GM19023 (cell line): ENCODE data around the gene FOXN4.

Experiments
- ATAC-seq: cut with Tn5 transposase; IDR thresholded peaks from one replicate; pipeline ENCODE4 v1.9.1; 2021; ENCODE audit warnings: mild to moderate bottlenecking, moderate library complexity; ENCODE audit not compliant: unreplicated experiment

Gene FOXN4

DNA sequence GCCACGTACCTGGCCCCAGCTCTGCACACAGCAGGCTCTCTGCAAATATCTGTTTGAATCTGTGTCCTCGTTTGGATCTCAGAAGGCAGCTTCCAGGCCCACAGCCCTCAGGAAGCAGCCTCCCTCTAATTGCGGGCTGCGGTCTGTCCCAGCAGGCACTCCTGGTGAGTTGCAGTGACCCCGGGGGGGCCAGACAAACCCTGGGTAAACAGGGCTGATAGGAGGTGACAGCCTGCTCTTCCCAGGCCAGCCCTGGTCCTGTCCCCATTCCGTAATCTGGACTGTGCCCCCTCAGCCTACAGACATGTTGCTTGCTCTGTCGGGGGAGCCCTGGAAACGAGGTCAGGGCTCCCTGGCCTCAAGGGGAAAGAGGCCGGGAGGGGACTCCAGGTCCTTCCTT lies 2.0 kb downstream of the FOXN4 start:
- ATAC-seq, result no peak

DNA sequence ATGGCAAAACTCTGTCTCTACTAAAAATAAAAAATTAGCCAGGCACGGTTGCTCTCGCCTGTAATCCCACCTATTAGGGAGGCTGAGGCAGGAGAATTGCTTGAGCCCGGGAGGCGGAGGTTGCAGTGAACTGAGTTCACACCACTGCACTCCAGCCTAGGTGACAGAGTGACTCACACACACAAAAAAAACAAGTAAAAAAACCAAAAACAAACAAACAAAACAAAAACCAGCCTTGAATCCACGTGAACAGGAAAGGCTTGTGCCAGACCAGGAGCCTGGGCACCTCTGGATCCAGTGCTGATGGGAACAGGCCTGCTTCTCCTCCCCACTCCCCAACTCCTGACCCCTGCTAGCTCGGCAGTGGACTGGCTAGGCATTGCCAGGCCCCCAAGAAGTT lies 3.5 kb downstream of the FOXN4 start:
- no peak for ATAC-seq

DNA sequence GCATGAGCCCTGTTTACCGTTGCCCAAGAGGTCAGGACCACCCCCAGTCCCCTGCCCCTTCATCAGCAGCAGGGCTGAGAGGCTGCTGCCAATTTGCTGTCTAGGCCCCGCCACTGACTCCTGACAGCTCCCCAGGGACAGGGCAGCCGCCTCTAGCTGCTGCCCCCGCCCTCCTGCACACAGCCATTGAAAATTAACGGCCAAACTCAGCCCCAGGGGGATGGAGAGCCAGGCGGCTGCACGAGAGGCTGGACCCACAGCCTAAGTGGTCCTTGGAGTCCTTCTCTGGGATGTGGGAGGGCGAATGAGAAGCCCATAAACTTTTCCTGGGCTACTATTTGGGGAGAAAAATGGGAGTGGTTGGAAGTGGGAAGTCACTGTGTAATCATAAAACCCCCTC lies 4.6 kb downstream of the FOXN4 start:
- ATAC-seq, result no peak

DNA sequence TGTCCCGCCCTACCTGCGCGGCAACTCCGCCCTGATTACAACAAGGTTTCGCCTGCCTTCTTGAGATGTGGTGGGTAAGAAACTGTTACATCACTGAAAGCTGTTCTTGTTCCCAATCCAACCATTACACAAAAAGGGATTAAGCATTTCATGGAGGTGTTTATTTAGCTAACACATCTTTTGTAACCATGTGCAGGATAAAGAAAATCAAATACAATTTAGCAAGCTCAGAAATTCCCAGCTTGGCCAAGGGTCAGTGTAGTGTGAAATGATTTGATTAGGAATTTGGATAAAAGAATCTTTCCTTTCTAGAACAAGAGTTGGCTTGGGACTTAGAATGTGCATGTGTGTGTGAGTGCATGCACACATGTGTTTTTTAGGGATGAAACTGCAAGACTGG lies 6.3 kb downstream of the FOXN4 start:
- ATAC-seq, result no peak

DNA sequence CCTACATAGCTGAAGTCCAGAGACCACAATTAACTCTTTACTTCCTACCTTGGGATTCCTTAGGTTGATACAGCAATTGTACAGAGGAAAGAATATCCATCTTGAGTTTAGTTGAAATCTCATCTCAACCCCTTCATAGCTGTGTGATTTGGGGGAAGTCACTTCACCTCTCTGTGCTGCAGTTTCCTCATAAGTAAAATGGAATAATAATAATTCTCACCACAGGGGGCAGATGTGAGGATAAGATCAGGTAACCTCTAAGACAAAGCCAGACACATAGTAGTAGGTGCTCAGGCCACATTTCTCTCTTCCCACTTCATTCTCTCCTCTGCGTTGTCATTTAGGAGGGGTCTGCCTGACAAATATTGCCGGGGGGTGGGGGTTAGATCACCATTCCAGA lies 6.7 kb downstream of the FOXN4 start:
- no peak for ATAC-seq

DNA sequence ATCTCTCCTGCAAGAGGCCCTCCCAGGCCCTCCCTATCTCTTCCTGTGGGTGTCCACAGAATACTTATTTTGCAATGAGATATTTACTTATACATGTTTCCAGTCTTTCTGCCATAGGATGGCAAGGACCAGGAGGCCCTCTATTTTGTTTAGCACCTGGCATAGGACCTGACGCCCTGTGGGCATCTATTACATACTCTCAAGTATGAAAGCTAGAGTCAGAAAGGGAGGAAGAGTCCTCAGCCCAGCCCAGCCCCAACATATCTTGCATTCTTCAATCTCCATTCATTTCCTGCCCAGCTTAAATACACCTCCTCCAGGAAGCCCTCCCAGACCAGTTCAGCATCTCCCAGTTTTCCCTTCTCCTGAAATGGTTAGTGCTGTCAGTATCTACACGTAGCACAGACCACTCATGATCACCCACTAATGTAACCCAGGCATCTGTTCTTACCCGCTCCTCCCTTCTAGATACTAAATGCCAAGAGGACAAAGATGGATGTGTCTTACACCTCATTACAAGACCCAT lies 7.4 kb downstream of the FOXN4 start:
- no peak for ATAC-seq

DNA sequence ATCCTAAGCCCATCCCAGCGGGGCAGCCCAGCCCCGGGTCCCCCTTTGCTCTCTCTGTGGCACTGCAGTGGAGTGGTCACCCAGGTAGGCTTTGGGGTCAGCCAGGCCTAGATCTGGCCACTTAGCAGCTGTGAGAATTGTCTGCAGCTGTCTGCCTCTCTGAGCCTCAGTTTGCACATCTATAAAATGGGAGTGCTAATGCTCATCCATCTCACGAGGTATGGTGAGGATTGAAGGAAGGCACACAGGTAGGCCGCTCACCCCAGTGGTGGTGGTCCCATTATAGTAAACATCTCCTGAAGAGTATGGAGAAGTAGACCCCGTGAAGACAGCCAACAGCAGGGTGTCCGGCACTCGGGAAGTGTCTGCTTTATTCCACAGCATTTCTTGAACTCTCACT lies 9.2 kb downstream of the FOXN4 start:
- no peak for ATAC-seq

DNA sequence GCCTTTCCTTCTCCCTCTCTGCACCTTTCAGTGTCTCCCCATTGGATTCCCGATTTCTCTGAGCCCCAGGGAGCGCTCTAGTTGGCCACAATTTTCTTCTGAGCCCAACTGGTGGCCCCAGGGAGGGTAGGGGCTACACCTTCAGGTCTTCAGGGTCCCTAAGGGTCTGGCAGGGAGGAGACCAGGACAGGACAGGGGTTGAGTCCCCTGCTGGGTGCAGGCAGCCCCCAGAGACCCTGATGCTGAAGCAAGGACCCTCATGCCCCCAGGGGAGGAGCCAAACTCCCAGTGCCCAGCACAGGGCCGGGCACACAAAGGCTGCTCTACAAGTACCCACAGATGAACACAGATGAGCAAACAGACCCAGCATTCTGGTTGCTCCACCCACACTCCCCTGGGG lies 12.7 kb downstream of the FOXN4 start:
- no peak for ATAC-seq

DNA sequence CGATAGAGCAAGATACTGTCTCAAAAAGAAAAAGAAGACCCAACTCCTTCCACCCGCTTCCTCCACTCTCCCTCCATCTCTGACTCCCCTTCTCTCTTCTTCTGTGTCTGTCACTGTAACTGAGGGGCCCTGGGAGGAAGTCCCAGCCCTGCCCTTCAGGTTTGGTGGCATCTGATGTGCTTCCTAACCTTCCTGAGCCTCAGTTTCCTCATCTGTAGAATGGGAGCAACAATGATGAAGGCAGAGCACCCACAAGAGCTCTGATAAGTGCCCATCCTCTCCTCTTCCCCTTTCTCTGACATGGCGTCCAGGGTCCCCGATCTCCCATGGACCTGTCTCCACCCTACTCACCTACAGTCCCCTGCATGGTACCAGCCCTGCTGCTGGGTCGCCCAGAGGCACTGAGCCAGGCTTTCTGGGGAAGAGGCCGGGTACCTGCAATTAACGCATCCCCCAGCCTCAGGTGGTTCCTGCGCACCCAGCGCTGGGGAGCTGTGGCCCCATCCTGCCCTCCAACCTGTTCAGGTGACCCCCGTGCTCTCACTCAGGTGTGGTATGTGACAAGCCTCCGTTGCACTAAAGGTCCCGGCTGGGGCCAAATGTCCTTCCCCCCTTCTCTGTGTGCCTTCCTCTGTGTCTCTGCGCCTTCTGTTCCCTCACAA lies 13.2 kb downstream of the FOXN4 start:
- ATAC-seq, result no peak

DNA sequence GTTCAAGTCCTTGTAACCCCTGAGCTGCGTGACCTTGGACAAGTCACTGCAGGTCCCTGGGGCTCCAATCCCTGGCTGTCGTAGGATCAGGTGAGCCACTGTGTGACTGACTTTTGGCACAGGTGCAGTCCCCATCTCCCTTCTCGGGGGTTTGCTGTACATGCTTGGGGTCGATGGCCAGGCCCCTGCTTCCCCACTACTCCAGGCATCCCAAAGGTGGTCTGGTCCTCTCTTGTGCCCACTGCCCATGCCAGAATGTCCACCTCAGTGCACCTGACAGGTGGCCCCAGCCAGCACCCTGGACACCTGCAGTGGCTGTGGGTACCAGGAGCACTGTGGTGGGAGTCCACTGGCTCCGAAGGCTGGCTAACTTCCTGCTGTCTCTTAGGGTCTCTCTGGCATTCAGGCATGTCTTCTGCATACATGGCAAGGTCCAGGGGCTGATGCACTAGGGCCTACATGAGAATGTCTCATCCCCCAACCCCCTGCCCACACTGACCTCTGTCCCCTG lies 14.7 kb downstream of the FOXN4 start:
- ATAC-seq, result no peak

DNA sequence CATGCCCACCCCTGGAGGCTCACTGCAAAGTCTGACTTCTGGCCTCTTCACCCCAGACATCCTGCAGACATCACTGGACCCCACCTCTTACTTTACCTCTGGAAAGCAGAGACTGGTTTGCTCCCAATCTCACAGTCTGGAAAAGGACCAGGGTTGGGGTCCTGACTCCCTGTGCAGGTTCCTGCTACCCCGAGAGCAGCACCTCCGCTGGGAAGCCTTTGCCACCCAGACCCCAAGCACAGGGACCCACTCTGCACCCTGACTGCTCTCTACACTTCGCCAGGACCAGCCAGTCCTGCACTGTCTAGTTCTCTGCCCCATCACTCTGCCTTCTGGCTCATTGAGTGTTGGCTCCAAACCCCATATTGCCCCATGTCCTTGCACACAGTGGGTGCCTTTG lies 16.0 kb downstream of the FOXN4 start:
- ATAC-seq, result no peak

DNA sequence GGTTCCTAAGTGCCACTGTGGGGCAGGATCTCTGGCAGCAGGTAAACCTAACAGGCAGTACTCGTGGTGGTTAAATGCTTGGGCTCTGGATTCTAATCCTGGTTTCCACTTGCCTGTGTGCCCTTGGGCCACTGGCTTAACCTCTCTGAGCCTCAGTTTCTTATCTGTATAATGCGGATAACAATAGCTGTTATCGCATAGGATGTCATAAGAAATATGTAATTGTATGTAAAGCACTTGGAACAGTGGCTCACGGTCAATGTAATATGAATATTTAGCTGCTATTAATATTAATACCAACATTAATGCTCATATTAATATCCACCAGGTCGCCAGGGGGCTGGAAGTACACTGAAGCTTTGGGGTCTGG lies 16.8 kb downstream of the FOXN4 start:
- ATAC-seq, result no peak

DNA sequence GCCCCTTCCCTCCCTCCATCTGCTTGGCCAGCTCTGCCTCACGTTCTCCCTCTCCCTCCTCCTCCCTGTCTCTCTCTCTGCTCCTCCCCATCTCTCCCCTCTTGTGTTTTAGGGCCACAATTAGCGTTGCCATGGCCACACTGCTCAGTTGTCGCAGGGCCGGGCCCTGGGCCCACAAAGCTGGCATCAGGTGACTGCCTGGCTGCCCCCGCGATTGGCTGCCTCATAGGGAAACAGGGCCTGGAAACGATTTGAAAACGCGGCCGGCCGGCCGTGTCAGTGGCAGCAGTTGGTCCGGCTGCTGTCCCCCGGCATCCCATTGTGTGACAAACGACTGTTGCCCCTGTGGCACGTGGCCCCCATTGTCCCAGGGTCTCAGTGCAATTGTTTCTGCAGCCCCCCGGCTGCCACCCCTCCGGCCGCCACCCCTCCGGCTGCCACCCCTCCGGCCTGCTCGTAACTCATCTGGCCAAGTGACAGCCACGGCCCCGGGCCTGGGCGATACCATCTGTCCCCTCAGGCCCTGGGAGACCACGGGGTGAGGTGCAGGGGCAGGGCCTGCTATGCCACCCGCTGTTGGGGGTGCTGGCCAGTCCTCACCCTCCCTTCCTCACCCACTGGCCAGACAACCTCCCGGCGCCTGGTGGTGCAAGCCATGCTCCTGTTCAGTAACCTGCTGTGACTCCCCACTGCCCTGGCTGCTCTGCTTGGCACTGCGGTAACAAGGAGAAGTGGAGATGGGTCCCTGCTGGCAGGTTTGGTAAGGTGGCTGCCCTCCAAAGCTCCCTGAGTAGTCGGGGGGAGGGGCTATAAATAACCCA lies 17.4 kb downstream of the FOXN4 start:
- no peak for ATAC-seq

DNA sequence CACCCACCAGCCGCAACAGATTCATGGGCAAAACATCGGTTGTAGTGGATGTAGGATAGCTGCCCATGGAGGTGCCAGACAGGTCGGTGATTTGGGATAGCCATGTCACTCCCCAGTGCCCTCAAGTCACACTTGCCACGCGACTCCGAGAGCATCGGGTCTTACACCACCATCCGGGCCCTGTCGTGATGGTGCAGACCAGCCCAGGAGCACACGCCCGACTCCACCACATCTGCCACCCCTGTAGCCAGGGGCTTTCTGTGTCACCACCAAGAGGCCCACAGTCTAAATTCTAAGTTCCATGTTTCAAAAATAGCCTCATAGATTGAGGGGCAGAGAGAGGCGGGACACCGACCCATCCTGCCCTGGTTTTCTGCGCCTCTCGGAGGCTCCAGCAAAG lies 18.0 kb downstream of the FOXN4 start:
- no peak for ATAC-seq

DNA sequence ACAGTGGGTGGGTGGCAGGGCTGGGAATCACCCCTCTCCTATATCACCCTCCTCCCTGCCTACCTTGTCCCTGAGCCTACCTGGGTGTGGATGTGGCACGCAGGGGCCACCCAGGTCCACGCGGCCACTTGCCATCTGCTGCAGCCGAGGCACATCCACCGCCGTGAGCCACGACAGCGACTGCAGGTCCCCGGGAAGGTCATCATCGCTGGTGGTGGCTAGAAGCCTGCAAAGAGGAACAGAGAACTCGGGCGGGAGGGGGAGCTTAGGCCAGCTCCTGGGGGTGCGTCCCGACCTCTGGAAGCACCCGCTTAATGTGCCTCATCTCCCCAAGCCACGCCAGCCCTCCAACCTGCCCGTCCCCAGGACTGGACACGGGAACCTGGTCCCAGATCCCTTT lies 19.0 kb downstream of the FOXN4 start:
- no peak for ATAC-seq

DNA sequence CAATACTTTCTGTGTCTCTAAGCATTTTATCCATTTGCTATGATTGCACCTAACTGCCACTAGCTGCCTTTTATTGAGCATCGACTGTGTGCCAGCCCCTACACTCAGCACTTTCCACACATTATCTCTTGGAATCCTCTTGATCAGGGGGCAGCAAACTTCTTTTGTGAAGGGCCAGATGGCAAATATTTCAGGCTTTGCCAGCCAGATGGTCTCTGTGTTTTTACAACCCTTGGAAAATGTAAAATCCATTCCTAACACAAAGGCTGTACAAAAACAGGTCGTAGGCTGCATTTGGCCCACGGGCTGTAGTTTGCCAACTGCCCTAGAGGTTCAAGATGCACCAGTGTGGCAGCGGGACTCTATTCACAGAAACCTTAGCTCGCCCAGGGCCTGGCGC lies 19.5 kb downstream of the FOXN4 start:
- no peak for ATAC-seq

DNA sequence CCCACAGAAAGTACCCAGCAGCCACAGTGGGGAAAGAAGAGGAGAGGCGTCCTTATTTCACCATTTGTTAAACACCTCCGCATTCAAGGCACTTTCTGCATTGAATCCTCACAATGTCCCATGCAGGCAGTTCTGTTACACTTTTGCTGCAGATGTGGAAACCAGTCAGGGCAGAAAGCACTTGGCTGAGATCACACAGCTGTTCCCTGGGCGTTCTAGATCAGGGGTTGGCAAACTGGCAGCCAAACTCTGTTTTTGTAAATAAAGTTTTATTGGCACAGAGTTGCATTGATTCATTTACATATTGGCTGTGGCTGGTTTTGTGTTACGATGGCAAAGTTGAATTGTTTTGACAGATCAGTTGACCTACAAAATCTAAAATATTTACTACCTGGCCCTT lies 20.1 kb downstream of the FOXN4 start:
- no peak for ATAC-seq

DNA sequence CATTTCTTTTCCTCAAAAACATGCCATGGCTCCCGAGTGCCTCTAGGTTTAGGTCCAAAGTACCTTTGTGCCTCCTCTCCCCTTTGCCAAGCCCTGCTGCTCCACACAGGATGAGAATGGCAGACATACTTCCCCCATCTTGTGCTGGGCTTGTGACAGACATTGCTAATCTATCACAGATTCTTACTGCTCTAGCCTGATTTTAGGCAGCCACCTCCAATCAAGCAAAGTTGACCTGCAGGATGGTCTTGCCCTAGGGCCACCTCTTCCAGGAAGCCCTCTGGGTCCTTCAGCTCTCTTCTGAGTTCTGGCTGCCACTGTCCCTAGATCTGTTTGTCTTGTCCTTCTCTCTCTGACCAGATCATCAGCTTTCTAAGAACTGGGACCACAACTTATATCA lies 20.5 kb downstream of the FOXN4 start:
- ATAC-seq, result no peak

DNA sequence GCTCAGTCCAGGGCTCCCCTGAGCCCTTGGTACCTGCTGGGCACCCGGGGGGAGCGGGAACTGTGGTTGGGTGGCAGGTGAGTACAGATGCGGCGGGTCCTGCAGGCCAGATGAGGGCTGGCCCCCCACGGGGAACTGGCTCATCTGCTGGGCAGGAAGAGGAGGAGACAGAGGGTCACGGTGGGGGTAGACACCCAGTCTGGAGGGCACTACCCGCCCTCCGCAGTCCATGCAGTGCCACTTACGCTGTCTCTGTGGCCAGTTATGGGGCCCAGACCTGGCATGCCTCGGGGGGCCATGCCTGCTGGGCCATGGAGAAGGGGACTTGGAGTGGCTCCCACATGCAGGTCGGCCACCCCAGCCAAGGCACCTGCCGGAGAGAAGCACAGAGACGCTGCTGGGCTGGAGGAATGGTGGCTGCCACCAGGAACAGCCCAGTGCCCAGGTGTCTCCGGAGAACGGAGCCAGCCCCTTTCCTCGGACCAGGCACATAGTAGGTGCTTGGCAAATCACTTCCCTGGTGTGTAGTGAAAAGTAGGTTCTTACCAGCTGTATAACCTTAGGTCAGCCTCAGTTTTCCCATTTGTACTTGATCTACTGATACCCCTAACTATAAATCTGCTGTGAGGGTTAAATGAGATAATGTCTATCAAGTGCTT lies 21.1 kb downstream of the FOXN4 start:
- no peak for ATAC-seq

DNA sequence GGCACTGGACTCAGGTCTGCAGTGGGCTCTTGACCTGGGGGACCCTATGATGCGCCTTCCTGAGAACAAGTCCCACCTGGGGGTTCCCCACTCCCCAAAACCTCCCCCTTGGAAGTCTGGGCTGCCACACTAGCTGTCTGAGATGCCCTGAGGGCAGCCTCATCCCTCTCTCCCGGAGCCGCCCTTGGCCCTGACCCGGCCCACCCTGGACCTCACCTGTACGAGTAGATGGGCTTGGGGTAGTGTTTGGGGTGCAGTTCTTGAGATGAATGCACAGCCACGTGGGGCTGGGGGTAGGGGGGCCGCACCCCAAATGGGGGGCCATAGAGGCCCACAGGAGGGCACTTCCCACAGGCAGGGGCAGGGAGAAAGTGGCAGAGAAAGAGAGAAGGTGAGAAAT lies 21.9 kb downstream of the FOXN4 start:
- no peak for ATAC-seq

DNA sequence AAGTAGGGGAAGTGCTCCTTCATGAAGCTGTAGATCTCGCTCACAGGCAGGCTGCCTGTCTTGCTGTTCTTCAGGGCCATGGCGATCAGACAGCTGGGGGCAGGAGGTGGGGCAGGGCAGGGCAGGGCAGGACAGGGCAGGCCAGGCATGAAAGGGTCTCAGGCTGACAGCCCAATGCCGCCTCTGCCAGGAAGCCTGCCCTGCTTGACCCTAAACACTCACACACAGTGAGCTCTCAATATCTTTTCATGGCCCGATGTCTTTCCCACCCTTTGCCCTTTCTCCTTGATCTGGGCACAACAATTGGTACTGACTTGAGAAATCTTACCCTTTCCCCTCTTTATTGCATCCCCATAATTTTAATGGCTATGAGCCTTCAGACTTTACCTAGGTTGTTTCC lies 22.4 kb downstream of the FOXN4 start:
- ATAC-seq, result no peak

DNA sequence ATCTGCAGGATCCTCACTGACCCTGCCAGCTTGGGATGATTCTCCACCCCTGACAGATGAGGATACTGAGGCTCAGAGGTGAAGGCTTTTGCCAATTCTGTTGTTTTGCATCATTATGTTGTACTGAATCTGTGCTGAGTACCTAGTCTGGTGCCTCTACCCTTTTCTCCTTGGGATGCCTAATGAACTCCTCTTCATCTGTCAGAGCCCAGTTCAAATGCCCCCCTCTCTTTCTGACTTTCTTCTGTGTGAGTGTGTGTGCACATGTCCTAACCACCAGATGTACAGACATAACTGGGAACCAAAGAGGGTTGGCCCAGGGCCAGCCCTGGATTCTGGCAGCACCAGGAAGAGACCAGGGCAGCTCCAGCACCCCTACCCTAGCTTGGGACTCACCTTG lies 22.8 kb downstream of the FOXN4 start:
- no peak for ATAC-seq
